Measurements from ENCODE around the gene CPSF4. TPM values are rescaled to one million over a fixed set of nuclear protein-coding genes. Genes with fewer than 3 reads are reported as not detected.

Gene CPSF4
- total RNA-seq, 2 experiments from 2014 or later = 84.4 to 88.6 TPM

DNA sequence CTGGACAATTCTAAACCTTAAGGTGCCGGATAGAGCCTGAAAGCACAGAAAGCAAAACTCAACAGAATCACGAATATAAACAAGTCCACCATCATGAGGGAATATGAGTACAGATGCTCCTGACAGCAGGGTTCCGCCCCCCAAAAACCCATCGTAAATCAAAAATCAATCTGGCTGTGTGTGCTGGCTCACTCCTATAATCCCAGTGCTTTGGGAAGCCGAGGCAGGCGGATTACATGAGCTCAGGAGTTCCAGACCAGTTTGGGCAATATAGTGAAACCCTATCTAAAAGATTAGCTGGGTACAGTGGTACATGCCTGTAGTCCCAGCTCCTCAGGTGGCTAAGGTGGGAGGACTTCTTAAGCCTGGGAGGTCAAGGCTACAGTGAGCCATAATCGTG lies 17.8 kb upstream of the CPSF4 start:
- Histone ChIP-seq H3K4me3 (ENCODE audit: low read depth, low read length, poor library complexity, severe bottlenecking) (no peak overlapping the region), H3K4me1 (ENCODE audit: insufficient read depth, low read length, poor library complexity, severe bottlenecking) (no peaks in the 10 kb centered on the region), H2AFZ (ENCODE audit: low read length) (no peak overlapping the region), H3K4me2 (ENCODE audit: low read length) (no peak overlapping the region), H3K27ac (ENCODE audit: low read depth, low read length, poor library complexity, severe bottlenecking) (no peak overlapping the region), H3K36me3 (ENCODE audit: insufficient read depth, low read length) (peaks cover 93% of the 10 kb centered on the region), H4K20me1 (ENCODE audit: insufficient read depth, low read length) (no peaks in the 10 kb centered on the region), H3K9me2 (ENCODE audit: insufficient read depth, low read length) (no peaks in the 10 kb centered on the region), H3K9me3 (ENCODE audit: low read length) (no peaks in the 10 kb centered on the region), H3K79me2 (ENCODE audit: insufficient read depth, low read depth, low read length) (no peaks in the 10 kb centered on the region)
- ChIA-PET CTCF (ENCODE audit: unreplicated experiment) (no interaction called here), POLR2A (interaction anchor here (1.2 to 1.3 kb wide), 2 partner anchors 11 to 13 kb away, joined by 3 to 4 read pairs; no protein-coding TSS in a partner anchor)
- TF ChIP-seq, protein P1, sequence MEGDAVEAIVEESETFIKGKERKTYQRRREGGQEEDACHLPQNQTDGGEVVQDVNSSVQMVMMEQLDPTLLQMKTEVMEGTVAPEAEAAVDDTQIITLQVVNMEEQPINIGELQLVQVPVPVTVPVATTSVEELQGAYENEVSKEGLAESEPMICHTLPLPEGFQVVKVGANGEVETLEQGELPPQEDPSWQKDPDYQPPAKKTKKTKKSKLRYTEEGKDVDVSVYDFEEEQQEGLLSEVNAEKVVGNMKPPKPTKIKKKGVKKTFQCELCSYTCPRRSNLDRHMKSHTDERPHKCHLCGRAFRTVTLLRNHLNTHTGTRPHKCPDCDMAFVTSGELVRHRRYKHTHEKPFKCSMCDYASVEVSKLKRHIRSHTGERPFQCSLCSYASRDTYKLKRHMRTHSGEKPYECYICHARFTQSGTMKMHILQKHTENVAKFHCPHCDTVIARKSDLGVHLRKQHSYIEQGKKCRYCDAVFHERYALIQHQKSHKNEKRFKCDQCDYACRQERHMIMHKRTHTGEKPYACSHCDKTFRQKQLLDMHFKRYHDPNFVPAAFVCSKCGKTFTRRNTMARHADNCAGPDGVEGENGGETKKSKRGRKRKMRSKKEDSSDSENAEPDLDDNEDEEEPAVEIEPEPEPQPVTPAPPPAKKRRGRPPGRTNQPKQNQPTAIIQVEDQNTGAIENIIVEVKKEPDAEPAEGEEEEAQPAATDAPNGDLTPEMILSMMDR (conservative IDR thresholded peaks at IDR 0.05; ENCODE audit: low read length) = no peak
- no peak for TF ChIP-seq EZH2phosphoT487 (IDR thresholded peaks at IDR 0.05; ENCODE audit: borderline replicate concordance, low read depth, low read length)
- BruUV-seq (replicated peaks) = no TSS peak
- no peak for DNase-seq (ENCODE audit: low spot score)
- intact Hi-C loops (cut with micrococcal nuclease; ENCODE audit: unreplicated experiment) = no loop called here

DNA sequence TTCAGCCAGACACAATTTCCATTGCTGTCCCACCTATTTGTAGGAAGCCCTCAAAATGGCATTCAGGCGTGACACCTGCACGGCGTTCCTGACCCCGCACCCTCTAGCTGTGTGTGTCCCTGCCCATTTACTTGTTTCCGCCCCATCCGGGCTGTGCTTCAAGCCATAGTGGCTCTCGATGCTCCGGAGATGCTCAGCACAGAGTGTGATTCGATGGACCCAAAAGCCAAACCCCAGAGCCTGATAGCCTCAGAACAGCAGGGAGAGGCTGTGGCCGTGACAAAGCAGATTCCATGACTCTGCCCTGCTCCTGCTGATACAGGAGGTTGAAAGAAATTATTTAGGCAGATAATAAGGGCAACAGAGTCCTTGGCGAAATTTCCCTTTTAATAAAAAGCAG lies 16.6 kb upstream of the CPSF4 start:
- H3K36me3 ChIP-seq (ENCODE audit: insufficient read depth, low read length) = peaks cover 81% of the 10 kb centered on the region
- H4K20me1 ChIP-seq (ENCODE audit: insufficient read depth, low read length) = no peaks in the 10 kb centered on the region
- CTCF ChIA-PET (ENCODE audit: unreplicated experiment) = interaction anchor here (0.6 kb wide), 1 partner anchor 189 kb away, joined by 3 read pairs; no protein-coding TSS in a partner anchor
- H3K4me3 ChIP-seq (ENCODE audit: low read depth, low read length, poor library complexity, severe bottlenecking) = no peak overlapping the region
- POLR2A ChIA-PET = interaction anchor here (0.6 to 0.7 kb wide), 2 partner anchors 54 to 558 kb away, joined by 4 to 8 read pairs; no protein-coding TSS in a partner anchor
- H3K4me2 ChIP-seq (ENCODE audit: low read length) = no peak overlapping the region
- H3K27ac ChIP-seq (ENCODE audit: low read depth, low read length, poor library complexity, severe bottlenecking) = no peak overlapping the region
- intact Hi-C loops (cut with micrococcal nuclease; ENCODE audit: unreplicated experiment) = no loop called here
- H3K4me1 ChIP-seq (ENCODE audit: insufficient read depth, low read length, poor library complexity, severe bottlenecking) = no peaks in the 10 kb centered on the region
- no peaks in the 10 kb centered on the region for H3K9me2 ChIP-seq (ENCODE audit: insufficient read depth, low read length)
- H2AFZ ChIP-seq (ENCODE audit: low read length) = no peak overlapping the region
- no peaks in the 10 kb centered on the region for H3K9me3 ChIP-seq (ENCODE audit: low read length)
- H3K79me2 ChIP-seq (ENCODE audit: insufficient read depth, low read depth, low read length) = no peaks in the 10 kb centered on the region
- no TSS peak for BruUV-seq (replicated peaks)
- TF ChIP-seq EZH2phosphoT487 (IDR thresholded peaks at IDR 0.05; ENCODE audit: borderline replicate concordance, low read depth, low read length) = no peak
- TF ChIP-seq, protein P1 (conservative IDR thresholded peaks at IDR 0.05; ENCODE audit: low read length) = no peak
- no peak for DNase-seq (ENCODE audit: low spot score)

DNA sequence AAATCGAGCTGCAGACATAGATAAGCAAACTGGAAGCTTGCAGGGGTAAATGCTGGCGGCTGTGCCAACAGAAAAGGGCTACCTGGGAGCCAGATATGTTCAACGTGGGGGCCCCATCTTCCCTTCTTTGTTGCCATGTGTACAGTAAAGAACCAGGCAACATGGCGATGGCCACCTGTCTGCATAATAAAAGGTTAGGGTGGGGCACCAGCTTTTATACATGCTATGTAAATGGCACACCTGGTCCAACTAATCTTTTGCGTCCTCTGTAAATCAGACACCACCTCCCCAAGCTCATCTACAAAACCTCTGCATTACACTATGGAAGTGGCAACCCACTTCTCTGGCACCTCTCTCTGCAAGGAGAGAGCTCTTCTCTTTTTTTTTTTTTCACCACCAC lies 16.1 kb upstream of the CPSF4 start:
- TF ChIP-seq, protein P1 (conservative IDR thresholded peaks at IDR 0.05; ENCODE audit: low read length) = no peak
- TF ChIP-seq EZH2phosphoT487 (IDR thresholded peaks at IDR 0.05; ENCODE audit: borderline replicate concordance, low read depth, low read length) = no peak
- Histone ChIP-seq H3K4me3 (ENCODE audit: low read depth, low read length, poor library complexity, severe bottlenecking) (no peak overlapping the region), H3K4me2 (ENCODE audit: low read length) (no peak overlapping the region), H4K20me1 (ENCODE audit: insufficient read depth, low read length) (no peaks in the 10 kb centered on the region), H3K4me1 (ENCODE audit: insufficient read depth, low read length, poor library complexity, severe bottlenecking) (no peaks in the 10 kb centered on the region), H3K79me2 (ENCODE audit: insufficient read depth, low read depth, low read length) (no peaks in the 10 kb centered on the region), H3K36me3 (ENCODE audit: insufficient read depth, low read length) (peaks cover 76% of the 10 kb centered on the region), H3K27ac (ENCODE audit: low read depth, low read length, poor library complexity, severe bottlenecking) (no peak overlapping the region), H3K9me2 (ENCODE audit: insufficient read depth, low read length) (no peaks in the 10 kb centered on the region), H3K9me3 (ENCODE audit: low read length) (no peaks in the 10 kb centered on the region), H2AFZ (ENCODE audit: low read length) (no peak overlapping the region)
- CTCF ChIA-PET (ENCODE audit: unreplicated experiment) = interaction anchor here (0.6 kb wide), 1 partner anchor 189 kb away, joined by 3 read pairs; no protein-coding TSS in a partner anchor
- no TSS peak for BruUV-seq (replicated peaks)
- intact Hi-C loops (cut with micrococcal nuclease; ENCODE audit: unreplicated experiment) = no loop called here
- POLR2A ChIA-PET = interaction anchor here (0.6 to 0.7 kb wide), 2 partner anchors 54 to 557 kb away, joined by 4 to 8 read pairs; no protein-coding TSS in a partner anchor
- no peak for DNase-seq (ENCODE audit: low spot score)
